SK-N-MC (cell line): ENCODE results near the gene CNBP.

Source experiments
- EZH2 ChIP-seq: fragments of 200-600 bp; sonication (generic); IDR thresholded peaks from one replicate; pipeline ENCODE4 v1.6.1; 2017; ENCODE audit warnings: antibody characterized with exemption
- FOXP2 ChIP-seq: optimal IDR thresholded peaks from 2 replicates; pipeline ENCODE3; 2011; ENCODE audit warnings: mild to moderate bottlenecking, moderate library complexity; ENCODE audit not compliant: insufficient read depth; ENCODE audit errors: extremely low read length, control extremely low read depth
- POLR2AphosphoS5 ChIP-seq: IDR thresholded peaks from 2 replicates; pipeline ENCODE4 v1.6.1; 2012; ENCODE audit warnings: mild to moderate bottlenecking, low read depth, low read length, borderline replicate concordance

DNA sequence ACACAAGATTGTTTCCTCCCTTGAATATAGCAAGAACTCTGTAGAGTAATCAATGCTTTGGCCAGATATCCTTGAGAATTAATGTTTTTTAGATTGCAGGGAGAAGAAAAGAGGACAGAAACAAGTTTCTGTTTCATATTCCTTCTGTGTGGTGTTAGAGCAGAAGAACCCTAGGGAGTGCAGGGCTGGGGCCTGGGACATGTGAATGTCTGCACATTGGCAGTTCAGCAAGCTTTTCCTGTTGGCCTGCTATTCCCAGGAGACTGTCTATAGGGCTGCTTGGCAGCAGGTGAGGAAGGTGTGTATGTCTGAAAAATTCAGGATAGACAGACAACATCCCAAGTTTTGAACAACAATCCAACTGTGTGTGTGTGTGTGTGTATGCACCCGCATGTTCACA is 13.6 kb upstream of the CNBP start:
- TF ChIP-seq POLR2AphosphoS5, result no peak
- no peak for TF ChIP-seq EZH2
- TF ChIP-seq FOXP2, result no peak
